ENCODE measurements around the gene FAM13A. TPM values are rescaled to one million over a fixed set of nuclear protein-coding genes. Genes with fewer than 3 reads are reported as not detected.

The FAM13A gene
- total RNA-seq, 1 donor from 2014 or later, result 16.7 TPM

DNA sequence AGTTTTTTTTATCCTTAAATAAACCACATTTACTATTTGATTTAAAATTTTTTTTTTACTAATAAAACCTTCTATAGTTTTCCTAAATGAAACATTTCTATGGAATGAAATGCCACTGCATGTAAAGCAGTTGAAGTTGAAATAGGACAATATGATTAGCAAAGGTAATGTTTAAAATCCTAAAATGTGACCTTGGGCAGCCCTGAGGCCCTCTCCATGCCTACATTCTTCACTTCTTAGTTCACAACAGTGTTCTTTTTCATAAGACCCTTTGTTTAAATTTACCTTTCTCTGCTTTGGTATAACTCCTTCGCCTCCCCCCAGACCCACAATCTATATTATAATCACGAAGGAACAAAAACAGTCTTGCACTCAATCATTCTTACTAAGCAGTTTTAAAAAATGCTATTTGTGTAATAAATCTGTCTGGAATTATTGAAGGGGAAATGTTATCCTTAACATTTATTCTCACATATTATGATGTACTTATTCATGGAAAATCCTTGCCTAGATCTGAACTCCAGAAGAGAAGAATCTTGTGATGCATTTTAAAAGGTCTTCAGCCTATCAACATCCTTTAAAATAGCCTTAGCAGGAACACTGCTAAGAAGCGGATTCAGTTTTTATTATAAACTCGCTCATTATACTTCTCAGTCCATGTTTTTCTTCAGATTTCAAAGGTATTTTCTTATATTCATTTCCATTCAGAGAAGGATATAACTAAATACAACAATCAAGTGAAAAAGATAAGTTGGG lies 234.8 kb downstream of the FAM13A start:
- no peak for DNase-seq (ENCODE audit: low spot score)
- TF ChIP-seq, protein P1, sequence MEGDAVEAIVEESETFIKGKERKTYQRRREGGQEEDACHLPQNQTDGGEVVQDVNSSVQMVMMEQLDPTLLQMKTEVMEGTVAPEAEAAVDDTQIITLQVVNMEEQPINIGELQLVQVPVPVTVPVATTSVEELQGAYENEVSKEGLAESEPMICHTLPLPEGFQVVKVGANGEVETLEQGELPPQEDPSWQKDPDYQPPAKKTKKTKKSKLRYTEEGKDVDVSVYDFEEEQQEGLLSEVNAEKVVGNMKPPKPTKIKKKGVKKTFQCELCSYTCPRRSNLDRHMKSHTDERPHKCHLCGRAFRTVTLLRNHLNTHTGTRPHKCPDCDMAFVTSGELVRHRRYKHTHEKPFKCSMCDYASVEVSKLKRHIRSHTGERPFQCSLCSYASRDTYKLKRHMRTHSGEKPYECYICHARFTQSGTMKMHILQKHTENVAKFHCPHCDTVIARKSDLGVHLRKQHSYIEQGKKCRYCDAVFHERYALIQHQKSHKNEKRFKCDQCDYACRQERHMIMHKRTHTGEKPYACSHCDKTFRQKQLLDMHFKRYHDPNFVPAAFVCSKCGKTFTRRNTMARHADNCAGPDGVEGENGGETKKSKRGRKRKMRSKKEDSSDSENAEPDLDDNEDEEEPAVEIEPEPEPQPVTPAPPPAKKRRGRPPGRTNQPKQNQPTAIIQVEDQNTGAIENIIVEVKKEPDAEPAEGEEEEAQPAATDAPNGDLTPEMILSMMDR (IDR thresholded peaks at IDR 0.05; ENCODE audit: unreplicated experiment), result no peak
- H3K9me3 Mint-ChIP-seq (ENCODE audit: unreplicated experiment), result no peaks in the 10 kb centered on the region
- peaks cover 4% of the 10 kb centered on the region for H3K27me3 Mint-ChIP-seq (ENCODE audit: unreplicated experiment)
- peak overlapping the region; percentile 100 for H3K27ac Mint-ChIP-seq (ENCODE audit: unreplicated experiment)
- peak overlapping the region; percentile 91 for H3K4me3 Mint-ChIP-seq (ENCODE audit: unreplicated experiment)
- peaks cover 24% of the 10 kb centered on the region for H3K4me1 Mint-ChIP-seq (ENCODE audit: unreplicated experiment)
- no peaks in the 10 kb centered on the region for H3K36me3 Mint-ChIP-seq (ENCODE audit: low read depth, unreplicated experiment)

DNA sequence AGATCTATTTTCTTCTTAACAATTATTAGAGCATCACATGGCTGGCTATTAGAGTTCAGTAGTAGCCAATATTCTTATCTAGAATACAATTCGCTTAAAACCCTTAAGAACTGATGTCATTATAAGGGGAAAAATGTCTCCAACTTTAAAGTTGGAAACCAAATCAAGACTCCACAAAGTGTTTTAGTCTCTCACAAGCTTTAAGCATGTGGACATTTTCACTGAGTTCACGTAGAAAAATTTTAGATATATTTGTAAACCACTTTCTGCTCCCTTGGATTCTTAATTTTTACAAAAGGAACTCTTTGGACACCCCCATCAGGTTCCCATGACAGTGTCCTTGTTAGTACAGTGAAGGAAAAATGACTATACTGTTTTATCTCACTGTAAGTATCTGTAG lies 235.5 kb downstream of the FAM13A start:
- Mint-ChIP-seq H3K27ac (ENCODE audit: unreplicated experiment) (no peak overlapping the region), H3K36me3 (ENCODE audit: low read depth, unreplicated experiment) (no peaks in the 10 kb centered on the region), H3K9me3 (ENCODE audit: unreplicated experiment) (no peaks in the 10 kb centered on the region), H3K4me3 (ENCODE audit: unreplicated experiment) (no peak overlapping the region), H3K4me1 (ENCODE audit: unreplicated experiment) (peaks cover 28% of the 10 kb centered on the region), H3K27me3 (ENCODE audit: unreplicated experiment) (peaks cover 4% of the 10 kb centered on the region)
- no peak for DNase-seq (ENCODE audit: low spot score)
- TF ChIP-seq, protein P1 (IDR thresholded peaks at IDR 0.05; ENCODE audit: unreplicated experiment), result no peak

DNA sequence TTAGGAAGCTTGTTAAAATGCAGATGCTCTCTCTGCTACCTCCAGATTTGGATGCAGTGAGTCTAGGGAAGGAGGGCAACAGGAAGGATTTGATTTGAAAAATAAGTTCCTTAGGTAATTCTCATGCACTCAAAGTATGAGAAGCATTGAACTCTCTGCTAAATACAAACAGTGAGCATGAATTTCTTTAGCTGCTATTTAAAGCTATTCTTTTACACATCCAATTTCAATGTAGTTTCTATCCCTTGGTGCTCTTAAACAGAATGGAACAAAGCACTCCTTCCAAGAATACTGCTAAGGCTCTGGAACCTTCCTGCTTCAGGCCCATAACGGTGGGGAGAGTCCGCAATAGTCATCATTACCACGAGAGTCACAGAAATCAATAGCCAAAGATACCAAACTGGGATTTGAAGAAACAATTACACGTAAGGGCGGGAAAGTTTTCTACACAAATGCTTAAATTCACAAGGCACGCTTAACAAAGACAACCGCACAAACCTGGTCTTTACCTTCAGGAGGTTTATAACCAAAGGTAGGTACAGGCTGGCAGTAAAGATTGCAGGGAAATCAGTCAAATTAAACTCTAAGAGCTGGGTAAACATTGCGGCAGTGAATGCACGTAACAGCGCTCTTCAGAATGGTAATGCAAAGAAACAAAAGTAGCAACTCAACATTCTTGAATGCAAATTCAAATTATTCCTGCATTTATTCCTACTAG lies 236.1 kb downstream of the FAM13A start:
- H3K36me3 Mint-ChIP-seq (ENCODE audit: low read depth, unreplicated experiment), result no peaks in the 10 kb centered on the region
- no peak overlapping the region for H3K4me3 Mint-ChIP-seq (ENCODE audit: unreplicated experiment)
- H3K4me1 Mint-ChIP-seq (ENCODE audit: unreplicated experiment), result peaks cover 33% of the 10 kb centered on the region
- H3K27ac Mint-ChIP-seq (ENCODE audit: unreplicated experiment), result no peak overlapping the region
- no peak for DNase-seq (ENCODE audit: low spot score)
- no peaks in the 10 kb centered on the region for H3K9me3 Mint-ChIP-seq (ENCODE audit: unreplicated experiment)
- peaks cover 4% of the 10 kb centered on the region for H3K27me3 Mint-ChIP-seq (ENCODE audit: unreplicated experiment)
- TF ChIP-seq, protein P1 (IDR thresholded peaks at IDR 0.05; ENCODE audit: unreplicated experiment), result no peak

DNA sequence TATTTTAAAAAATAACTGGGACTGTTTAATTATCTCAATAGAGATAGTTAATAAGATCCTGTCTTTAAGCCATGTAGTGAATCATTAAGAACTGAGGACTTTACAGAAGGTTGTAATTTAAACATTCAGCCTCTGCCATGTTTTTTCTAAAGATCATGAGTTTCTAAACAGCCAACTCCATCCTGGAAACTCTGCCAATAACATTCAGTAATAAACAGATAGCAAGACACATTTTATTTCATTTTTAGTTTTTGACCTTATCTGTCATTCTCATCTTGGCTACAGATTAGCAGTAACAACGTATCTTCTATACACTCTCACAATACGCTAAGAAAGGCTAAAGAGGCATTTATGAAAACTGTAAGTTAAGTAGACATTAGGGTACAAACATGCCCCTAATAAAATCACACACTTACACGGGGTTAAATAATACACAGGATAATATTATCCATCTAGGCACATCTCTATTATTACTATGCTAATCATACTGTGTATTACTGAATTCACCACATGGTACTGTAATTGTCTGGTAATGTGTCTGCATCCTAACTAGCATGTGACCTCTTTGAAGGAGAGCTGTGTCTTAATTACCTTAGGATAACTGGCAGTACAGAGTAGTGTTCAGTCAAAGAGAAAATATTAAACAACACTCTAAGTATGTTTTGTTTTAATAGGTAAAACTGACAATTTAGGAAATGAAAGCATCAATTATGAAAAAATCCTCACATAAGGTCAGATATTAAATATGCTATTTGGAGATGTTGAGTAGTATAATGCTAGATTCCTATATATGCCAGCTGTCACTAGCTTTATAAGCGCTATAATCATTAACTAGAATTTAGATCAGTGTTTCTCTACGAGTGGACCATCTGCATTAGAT lies 236.9 kb downstream of the FAM13A start:
- Mint-ChIP-seq H3K27ac (ENCODE audit: unreplicated experiment) (no peak overlapping the region), H3K4me3 (ENCODE audit: unreplicated experiment) (no peak overlapping the region), H3K4me1 (ENCODE audit: unreplicated experiment) (peaks cover 33% of the 10 kb centered on the region), H3K27me3 (ENCODE audit: unreplicated experiment) (peaks cover 4% of the 10 kb centered on the region), H3K9me3 (ENCODE audit: unreplicated experiment) (no peaks in the 10 kb centered on the region), H3K36me3 (ENCODE audit: low read depth, unreplicated experiment) (no peaks in the 10 kb centered on the region)
- TF ChIP-seq, protein P1 (IDR thresholded peaks at IDR 0.05; ENCODE audit: unreplicated experiment), result no peak
- no peak for DNase-seq (ENCODE audit: low spot score)

Measured in endothelial cell (in vitro differentiated cells).